ENCODE measurements around the gene FBXO2.

DNA sequence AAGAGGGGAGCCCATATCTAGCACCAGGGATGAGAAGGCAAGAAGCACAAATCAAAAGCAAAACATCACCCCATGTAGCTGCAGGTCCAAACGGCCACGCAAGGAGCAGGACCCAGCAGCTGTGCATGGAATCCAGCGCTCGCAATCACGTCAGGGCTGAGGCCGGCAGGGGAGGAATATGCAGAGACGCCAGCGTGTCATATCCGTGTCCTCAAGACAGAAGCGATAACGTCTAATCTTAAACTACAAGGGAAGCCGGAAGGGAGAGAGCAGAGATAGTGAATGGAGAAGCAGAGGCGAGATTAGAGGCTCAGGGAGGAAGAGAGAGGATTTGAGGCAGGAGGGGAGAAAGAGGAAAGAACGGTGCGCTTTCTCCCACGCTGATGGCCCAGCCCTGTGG lies 39.1 kb downstream of the FBXO2 start:
- TF ChIP-seq, protein P1, sequence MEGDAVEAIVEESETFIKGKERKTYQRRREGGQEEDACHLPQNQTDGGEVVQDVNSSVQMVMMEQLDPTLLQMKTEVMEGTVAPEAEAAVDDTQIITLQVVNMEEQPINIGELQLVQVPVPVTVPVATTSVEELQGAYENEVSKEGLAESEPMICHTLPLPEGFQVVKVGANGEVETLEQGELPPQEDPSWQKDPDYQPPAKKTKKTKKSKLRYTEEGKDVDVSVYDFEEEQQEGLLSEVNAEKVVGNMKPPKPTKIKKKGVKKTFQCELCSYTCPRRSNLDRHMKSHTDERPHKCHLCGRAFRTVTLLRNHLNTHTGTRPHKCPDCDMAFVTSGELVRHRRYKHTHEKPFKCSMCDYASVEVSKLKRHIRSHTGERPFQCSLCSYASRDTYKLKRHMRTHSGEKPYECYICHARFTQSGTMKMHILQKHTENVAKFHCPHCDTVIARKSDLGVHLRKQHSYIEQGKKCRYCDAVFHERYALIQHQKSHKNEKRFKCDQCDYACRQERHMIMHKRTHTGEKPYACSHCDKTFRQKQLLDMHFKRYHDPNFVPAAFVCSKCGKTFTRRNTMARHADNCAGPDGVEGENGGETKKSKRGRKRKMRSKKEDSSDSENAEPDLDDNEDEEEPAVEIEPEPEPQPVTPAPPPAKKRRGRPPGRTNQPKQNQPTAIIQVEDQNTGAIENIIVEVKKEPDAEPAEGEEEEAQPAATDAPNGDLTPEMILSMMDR (IDR thresholded peaks at IDR 0.05) = no peak
- no peak for TF ChIP-seq POLR2A (IDR thresholded peaks at IDR 0.05)

Data from Peyer's patch (tissue), 4 donors.